GM18907 (cell line): ENCODE results near the gene MADCAM1.

Experiments used
- ATAC-seq: cut with Tn5 transposase; IDR thresholded peaks from one replicate; pipeline ENCODE4 v1.9.1; 2021; ENCODE audit warnings: mild to moderate bottlenecking, moderate library complexity; ENCODE audit not compliant: unreplicated experiment

Gene MADCAM1

DNA sequence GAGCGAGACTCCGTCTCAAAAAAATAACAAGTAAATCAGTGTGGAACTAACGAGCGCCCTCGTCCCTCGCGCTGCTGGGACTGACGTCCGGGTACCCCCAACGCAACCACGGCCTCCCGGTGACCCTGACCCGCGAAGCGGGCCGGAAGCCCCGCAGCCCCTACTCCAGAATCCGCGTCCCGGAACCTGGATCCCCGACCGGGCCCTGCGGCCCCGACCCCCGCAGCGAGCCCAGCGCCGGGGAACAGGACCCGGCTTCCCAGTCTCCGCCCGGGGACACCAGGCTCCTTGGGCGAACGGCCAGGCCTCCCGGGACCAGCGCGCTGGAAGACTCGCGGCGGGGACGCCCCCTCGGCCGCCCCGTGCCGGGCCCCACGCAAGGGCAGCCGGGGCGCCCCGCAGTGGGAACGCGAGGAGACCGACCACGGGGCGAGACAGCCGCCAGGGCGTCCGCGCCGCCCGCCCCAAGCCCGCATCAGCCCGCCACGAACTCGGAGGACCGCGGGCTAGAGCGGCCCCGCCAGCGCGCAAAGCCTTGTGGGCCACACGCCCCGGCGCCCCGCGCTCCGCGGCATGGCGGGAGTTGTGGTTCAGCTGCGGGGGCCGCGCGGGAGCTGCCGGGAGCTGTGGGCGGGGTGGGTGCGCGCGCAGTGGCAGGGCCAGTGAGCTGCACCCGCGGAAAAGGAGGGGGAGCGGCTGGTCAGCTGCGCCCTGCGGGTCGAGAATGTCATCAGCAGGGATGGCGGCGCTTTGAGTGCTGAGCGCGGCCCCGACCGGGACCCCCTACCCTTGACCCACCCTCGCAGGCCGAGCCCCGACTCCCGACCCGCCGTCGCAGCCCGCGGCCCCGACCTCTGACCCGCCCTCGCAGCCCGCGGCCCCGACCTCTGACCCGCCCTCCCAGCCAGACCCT lies 7.5 kb upstream of the MADCAM1 start:
- peak; percentile 80 for ATAC-seq

- no peak for ATAC-seq
Measured at GRCh38 chr19:489418-490196, 6.7 kb upstream of the MADCAM1 start.

- ATAC-seq, result no peak
Measured at GRCh38 chr19:491146-491741, 5.0 kb upstream of the MADCAM1 start.

DNA sequence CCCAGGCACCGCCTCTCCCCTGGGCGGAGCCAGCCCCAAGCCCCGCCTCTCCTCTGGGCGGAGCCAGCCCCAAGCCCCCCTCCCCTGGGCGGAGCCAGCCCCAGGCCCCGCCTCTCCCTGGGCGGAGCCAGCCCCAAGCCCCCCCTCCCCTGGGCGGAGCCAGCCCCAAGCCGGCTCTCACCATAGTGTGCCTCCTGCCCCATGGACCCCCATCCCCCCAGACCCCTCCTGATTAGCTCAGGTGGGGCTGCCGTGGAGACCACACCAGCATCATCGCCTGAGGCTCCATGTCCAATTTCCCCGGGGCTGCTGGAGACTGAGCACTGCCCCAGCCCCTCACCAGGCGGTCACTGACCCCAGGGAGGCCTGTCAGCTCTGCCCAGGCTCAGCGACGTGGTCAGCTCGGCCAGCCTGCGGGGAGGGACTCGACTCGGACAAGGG lies 4.2 kb upstream of the MADCAM1 start:
- ATAC-seq, result no peak

- ATAC-seq, result no peak
Measured at GRCh38 chr19:493391-494170, 2.7 kb upstream of the MADCAM1 start.

DNA sequence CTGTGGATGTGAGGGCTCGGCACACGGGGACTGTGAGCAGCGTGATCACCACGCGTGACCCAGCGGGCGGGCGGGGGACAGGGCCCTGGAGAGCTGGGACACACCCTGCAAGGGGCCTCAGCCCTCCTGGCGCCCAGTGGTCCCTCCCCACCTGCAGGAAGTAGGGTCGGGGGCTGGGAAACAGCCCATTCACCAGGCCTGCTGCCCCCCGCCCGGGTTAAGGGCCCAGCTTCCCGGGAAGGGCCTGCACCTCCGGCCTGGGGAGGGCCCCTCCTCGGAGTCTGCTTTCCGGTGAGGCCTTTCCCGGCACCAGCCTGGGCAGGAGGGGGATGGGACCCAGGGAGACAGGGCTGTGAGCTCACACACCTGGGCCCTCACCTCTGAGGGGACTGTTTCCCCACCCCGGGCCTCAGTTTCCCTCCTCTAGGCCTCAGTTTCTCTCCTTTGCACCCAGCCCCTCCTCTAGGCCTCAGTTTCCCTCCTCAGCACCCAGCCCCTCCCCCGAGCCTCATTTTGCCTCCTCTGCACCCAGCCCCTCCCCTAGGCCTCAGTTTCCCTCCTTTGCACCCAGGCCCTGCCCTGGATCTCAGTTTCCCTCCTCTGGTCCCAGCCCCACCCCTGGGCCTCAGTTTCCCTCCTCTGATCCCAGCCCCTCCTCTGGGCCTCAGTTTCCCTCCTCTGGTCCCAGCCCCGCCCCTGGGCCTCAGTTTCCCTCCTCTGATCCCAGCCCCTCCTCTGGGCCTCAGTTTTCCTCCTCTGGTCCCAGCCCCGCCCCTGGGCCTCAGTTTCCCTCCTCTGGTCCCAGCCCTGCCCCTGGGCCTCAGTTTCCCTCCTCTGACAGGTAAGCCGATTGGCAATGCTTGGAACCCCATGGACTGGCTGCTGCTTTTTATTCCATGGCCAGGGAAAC lies 1.9 kb upstream of the MADCAM1 start:
- no peak for ATAC-seq

GRCh38 chr19:495081-495401 lies 1.2 kb upstream of the MADCAM1 start:
- ATAC-seq, result no peak

- ATAC-seq, result no peak
Measured at GRCh38 chr19:495402-496111, 729 bp upstream of the MADCAM1 start.

GRCh38 chr19:496986-497385 lies 700 bp downstream of the MADCAM1 start:
- ATAC-seq, result no peak

- ATAC-seq, result no peak
Measured at GRCh38 chr19:497491-497868, 1.2 kb downstream of the MADCAM1 start.

DNA sequence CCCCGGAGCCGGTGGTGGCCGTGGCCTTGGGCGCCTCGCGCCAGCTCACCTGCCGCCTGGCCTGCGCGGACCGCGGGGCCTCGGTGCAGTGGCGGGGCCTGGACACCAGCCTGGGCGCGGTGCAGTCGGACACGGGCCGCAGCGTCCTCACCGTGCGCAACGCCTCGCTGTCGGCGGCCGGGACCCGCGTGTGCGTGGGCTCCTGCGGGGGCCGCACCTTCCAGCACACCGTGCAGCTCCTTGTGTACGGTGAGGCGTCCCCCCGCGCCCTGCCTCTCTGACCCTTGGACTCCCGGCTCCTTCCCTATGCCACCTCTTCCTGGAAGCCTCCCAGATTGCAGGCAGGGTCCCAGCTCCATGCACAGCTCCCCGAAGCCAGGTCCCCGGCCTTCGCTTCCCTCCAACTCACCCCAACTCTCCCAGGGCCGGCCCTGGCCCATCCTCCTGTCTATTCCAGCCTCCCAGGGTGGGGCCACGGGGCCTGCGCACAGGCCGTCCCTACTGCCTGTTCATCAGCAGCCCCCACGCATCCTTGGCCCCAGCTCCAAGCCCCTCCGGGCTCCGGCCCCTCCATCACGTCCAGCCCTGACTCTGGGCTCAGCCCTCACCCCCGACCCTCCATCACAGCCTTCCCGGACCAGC lies 1.7 kb downstream of the MADCAM1 start:
- ATAC-seq, result no peak

GRCh38 chr19:498511-498891 lies 2.2 kb downstream of the MADCAM1 start:
- no peak for ATAC-seq

GRCh38 chr19:498977-499623 lies 2.8 kb downstream of the MADCAM1 start:
- ATAC-seq, result no peak

DNA sequence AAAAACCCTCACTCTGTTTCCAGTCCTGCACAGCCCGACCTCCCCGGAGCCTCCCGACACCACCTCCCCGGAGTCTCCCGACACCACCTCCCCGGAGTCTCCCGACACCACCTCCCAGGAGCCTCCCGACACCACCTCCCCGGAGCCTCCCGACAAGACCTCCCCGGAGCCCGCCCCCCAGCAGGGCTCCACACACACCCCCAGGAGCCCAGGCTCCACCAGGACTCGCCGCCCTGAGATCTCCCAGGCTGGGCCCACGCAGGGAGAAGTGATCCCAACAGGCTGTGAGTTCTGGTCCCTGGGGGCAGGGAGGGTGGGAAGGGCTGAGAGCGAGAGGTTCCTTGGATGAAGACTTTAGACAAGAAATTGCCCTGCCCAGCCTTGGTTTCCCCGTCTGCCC lies 5.4 kb downstream of the MADCAM1 start:
- ATAC-seq, result no peak

GRCh38 chr19:504616-505015 lies 8.3 kb downstream of the MADCAM1 start:
- no peak for ATAC-seq

DNA sequence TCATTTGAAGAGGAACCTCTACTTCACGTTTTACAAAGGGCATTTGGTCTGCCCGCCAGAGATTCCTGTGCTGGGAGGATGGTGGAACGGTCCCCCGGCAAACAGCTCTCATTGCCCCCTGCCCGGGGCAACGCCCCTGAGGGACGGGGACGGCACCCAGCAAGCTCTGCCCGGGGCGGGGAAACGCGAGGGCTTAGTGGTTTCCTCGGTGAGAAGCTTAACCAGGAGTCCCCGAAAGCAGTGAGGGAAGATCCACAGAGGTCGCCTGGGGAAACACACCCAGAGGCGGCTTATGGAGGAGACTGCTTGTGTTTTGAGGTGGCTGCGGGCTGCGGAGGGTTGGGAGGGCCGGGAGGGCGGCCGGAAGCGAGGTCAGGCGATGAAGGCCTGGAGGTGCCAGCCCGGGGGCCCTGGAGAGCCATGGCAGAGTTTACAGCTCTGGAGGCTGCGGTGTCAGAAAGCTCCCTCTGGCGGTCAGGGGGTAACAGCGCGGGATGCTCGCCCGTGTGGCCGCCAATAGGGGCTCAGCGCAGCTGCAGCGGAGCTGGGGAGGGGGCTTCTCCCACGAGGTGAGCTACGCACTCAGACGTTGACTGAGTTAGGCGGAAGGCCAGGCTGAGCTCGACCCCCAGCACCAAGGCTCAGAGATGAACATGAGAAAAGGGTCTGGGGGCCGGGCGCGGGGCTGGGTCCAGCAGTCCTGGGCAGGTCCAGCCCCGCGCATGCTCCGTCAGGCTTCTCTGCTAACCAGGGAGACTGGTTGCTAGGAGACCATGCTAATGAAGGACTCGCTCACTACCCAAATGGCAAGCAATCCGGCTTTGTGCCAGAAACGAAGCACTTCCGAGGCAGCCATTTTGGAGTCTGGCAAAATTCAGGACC lies 10.4 kb downstream of the MADCAM1 start:
- ATAC-seq, result peak; percentile 74
